Measurements from ENCODE around the gene VPS13D. TPM values are rescaled to one million over a fixed set of nuclear protein-coding genes. Genes with fewer than 3 reads are reported as not detected.

The VPS13D gene
- total RNA-seq, 1 experiment from 2014 or later, result 9.6 TPM

DNA sequence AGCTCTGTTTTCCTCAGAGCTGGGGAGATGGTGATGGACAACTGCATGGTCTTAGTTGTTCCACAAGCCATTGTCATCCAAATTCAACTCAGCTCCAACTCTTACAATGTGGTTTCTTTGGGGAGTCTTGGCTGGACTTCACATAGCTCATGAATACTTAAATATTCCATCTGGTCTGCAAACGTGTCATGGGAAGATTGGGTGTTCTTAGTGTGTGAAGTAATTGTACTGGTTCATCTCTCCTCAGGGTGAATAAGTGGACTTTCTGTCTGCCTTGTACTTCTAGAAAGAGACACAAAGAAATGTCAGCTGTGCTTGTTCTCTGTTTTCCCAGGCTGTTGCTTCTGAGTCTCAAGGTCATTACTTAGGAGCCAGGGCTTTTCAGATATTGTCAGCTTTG is 106.6 kb downstream of the VPS13D start:
- no peak for DNase-seq (ENCODE audit: low spot score)

DNA sequence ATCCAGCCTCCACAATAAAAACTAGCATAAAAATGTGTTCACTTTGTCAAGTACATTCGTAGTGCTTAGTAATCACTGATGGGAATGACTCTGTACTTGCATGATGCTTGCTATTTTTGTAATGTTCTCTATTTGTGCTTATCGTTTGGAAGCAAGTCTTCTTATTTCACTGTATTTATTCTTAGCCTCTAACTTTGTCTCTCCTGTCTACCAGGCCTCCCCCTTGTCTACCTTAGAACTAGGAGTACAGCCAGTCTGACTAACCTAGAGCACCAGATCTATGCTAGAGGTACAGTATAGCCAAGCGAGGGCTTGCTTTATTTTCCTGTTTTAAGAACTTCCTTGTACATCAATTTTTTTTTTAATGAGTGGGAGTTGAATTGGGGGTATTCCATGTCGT is 108.2 kb downstream of the VPS13D start:
- DNase-seq (ENCODE audit: low spot score), result no peak

DNA sequence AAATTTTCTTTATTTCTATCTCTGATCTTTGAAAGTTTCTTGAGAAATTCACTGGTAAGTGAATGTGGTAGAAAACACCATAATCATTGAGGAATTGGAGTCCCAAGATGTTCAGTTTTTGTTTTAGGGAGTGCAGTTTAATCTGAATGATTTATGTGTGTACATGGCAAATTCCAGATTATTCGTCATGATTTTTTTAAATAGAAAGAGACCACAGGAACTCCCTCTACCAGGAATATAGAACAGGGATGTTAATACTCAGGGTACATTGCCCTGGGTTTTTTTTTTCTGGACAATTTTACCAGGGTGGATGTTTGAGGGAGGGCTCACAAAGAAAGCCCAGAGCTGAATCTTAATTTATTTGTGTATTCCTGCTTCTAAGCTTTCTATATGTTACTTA is 109.0 kb downstream of the VPS13D start:
- no peak for DNase-seq (ENCODE audit: low spot score)

DNA sequence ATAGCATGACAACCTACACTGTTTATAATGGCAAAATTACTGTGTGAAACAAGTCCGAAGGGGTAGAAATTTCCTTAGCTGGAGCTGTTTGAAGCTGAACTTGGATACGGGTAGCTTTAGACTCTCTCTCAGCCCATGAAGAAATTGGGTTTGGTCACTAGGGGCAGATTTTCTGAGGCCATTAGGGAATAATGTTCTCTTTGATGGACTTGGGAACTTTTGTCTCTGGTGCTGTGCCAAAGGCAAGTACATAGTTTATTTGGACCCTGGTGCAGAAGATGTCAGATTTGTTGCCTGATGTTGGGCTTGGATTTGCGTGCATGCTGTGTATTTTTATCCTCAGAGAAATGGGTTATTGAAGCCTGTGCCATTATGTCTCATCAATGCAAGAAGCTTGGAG is 109.6 kb downstream of the VPS13D start:
- DNase-seq (ENCODE audit: low spot score), result no peak

DNA sequence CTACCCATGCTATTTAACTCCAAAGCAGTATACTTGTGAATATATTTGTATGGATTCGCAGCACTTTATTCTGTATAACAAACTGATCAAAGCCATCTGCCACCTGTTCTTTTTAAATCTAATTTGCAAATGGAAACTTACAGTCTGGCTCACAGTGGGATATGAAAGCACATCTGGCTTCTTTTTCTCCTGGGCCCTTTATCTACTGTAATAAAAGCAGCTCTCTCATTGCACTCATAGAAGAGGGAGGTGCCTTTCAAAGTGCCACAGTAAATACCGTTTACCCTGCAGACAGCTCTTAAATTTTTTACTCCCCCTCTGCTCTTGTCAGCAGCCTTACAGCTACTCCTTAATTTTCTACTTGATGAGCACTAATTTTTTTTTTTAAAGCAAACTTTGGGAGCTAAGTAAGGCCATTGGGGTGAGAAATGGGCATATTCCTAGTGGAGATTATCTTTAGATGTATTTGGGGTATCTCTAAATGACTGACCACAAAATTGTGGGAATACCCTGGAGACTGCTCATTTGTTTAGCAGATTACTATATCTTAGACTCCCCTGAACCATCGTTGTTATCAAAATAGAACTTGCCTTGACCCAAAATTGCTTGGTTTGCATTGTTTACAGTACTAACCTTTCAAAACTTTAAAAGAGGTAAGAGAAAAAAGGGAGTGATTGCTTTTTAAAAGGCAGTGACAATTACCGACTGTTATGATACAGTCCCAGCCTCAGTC is 110.1 kb downstream of the VPS13D start:
- no peak for DNase-seq (ENCODE audit: low spot score)

DNA sequence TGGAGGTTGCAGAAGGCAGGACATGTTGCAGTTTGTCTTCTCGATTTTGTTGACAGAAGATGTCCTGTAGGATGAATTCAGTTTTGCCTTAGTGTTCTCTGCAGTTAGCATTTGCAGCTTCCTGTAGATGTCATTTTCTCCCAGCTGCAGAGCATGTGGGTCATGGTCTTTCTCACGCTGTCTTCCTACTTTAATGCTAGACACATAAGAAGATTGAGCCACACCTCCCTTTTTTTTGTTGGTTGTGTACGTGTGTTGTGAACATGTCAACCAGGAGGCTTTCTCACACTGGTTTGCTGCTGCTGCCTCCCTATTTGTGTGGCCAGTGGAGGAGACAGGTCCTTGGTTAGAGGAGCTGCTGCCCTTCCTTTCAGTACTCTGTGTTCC is 110.7 kb downstream of the VPS13D start:
- no peak for DNase-seq (ENCODE audit: low spot score)

DNA sequence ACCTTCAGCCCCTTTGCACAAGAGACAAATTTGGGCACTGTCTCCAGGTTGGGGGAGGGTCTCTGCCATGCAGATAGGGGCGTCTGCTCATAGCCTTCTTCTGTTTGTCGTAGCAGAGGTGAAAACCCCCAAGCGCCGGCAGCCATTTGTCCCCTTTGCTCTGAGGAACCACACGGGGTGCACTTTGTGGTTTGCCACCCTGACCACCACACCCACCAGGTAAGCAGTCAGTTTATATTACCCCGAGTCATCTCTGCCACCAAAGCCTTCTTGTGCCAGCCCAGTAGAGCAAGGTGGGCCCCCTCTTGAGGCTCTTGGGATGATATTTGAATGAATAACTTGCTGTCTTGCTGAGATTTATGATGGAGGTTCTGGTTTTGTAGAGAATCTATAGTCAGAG is 111.8 kb downstream of the VPS13D start:
- DNase-seq (ENCODE audit: low spot score), result no peak

DNA sequence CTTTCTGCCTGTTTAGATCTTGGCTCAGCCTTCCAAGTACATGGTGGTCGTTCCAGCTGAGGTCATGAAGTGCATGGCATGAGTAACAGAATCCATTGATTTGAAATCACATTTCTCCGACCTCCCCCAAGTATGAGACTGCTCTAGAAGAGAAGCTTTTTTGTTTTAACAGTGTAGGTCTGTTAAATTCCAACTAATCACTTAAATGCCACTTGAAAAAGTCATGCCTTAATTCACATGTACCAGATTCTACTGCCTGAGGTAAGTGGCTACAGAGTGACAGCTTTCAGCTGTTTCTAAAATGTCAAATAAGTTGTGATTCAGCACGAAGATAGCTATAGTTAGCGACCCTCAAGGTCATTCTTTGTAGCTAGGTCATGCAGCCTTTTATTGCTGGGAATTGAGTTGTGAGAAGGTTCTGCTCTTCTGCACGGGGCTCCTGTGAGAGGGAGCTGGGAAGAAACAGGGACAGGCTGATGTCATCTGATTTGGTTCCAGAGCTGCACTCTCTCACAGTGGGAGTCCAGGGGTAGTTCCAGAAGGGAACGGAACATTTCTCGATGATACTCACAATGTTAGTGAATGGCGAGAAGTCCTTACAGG is 112.7 kb downstream of the VPS13D start:
- DNase-seq (ENCODE audit: low spot score), result no peak

DNA sequence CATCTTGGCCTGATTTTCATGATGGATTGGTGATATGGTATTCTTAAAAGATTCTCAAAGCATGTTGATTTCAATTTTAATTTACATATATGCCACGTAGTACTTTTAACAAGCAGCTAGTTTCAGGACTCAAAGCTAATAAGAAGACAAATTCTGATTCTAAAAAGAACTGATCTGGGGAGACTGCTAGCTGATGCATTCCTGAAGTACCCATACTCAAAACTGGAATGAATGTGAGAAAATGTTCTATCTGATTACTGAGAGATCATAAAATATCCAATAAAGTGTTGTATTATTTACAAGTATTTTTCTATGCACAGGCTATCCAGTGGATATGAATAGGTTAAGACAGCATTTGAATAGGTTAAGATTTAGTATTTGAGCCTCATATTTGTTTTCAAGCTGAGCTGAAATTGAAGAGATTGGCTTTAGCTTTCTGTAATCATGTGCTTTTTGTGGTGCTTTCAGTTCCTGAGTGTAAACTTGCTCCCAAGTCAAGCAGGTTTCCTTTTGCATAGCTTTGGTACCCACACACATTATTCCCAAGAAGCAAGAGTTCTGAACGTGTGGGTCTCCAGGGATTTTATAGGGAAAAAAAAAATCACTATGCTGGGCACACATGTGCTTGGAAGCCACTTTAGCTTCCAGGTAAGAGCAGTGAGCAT is 114.1 kb downstream of the VPS13D start:
- DNase-seq (ENCODE audit: low spot score), result no peak

DNA sequence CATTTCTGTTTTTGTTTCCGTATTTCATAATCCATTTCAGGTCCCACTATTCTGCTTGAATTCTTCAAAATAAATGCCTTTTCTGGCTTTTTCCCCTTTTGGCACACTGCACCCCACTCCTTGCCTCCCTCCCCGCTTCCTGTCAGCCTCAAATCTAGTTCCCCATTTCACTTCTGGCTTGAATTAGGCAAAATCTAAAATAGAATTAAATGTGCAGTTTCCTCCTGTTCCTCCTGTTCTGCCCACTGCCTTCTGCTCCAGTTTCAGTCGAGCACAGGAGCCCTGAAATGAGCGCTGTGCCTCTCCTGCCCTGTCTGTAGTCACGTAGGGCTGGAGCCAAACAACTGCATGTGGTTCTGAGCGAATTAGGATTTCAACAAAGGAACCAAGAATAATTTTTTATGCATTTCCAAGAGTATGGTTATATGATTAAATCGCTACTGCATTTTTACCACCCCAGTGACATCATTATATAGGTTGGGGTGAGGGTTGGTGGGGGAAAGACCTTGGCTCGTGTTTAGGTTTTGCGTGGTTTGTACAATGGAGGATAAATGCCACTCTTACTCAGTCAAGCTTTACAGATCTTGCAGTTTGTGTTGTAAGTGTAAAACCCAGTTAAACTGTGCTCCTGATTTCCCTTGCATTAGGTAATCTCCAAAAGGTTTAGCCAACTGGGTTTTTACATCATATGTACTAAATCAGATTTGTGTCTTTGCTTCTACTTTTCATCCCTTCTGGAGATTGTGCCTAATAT is 114.9 kb downstream of the VPS13D start:
- DNase-seq (ENCODE audit: low spot score), result no peak

DNA sequence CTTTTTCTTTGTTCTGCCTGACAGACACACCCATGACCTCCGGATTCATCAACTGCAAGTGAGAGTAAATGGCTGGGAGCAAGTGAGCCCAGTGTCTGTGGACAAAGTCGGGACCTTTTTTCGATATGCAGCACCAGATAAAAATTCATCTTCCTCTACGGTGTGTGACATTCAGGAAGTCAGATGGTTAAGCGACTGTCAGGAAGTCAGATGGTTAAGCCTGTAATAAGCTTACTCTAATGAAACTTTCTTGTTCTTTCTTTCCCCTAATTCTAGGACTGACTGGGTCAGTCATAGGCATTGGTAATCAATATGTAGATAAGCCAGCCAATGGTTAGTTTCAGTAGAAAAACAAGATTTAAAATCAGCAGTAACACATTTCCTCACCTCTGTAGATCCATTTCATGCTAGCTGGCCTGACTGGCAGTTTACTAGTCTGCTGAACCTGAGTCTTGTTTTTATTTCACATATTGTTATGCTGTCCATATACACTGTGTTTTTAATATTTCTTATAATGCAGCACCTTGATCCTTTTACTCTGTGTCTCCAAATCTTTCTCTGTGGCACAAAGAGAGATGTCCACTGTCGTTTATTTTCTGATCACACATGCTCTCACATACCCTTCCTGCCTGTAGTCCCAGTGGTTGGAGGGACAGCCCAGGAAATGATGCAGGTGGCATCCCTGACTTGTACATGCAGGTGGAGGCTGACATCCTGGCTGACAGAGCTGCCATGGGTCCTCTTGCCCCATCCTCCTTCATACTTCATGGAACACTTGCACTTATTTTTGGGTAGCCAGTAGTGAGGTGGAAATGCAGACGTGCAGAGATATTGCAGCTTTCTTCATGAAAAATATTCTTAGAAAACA is 115.8 kb downstream of the VPS13D start:
- DNase-seq (ENCODE audit: low spot score), result no peak

DNA sequence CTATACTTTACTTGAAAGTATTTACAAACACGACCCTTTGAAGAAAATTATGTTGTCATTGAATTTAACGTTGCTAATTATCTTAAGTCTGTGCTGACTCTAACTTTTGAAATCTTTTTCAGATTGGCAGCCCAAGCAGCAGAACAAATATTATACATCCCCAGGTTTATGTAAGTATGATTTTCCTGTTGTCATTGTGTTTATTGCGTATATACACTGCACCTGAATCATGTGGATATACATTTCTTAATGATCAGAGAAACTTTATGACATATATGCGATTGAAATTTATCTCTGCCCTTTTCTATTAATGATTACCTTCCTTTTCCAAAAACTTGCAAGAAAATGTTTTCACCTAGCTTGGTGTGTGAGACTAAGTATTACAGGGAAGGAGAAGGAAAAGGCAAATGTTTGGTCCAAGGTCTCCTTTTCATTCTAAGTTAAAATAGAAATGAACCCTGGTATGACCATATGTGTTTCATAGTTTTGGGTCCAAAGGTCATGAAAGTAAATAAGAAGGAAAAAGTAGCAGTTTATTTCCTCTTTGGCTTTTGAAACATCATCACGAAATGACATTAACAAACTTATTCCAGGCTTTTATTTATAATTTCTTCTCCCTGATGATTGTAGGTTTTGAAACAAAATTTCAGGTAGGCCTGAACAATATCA is 116.8 kb downstream of the VPS13D start:
- peak; percentile 48 for DNase-seq (ENCODE audit: low spot score)

DNA sequence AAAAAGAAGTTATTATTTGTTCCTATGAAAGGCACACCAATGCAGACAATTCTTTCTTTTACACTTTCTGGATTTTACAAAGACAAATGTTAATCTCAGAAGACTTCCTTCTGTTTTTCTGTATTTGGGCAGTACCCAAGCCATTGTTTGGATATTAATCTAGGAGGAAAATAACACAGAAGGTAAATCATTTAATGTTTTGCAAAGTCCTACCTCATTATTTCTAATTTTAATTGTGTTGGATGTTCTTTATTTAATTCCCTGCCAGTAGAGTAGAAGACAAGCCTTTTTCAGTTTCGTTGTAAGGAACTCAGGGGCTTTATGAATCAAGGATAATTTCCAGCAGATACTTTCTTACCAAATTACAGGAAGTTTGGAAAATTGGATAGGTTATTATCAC is 118.3 kb downstream of the VPS13D start:
- DNase-seq (ENCODE audit: low spot score), result no peak

DNA sequence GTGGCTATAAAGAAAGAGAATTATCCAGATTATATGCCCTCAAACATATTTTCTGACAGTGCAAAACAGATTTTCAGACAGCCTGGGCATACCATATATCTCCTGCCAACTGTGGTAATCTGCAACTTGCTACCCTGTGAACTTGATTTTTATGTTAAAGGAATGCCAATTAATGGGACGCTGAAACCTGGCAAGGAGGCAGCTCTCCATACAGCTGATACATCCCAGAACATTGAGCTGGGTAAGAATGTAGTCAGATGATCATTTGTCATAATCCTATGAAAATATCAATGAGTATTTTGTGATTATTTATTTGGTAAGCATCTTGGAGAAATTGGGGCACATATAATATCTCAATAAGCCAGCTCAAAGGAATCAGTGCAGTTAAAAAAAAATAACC is 124.2 kb downstream of the VPS13D start:
- DNase-seq (ENCODE audit: low spot score), result no peak

DNA sequence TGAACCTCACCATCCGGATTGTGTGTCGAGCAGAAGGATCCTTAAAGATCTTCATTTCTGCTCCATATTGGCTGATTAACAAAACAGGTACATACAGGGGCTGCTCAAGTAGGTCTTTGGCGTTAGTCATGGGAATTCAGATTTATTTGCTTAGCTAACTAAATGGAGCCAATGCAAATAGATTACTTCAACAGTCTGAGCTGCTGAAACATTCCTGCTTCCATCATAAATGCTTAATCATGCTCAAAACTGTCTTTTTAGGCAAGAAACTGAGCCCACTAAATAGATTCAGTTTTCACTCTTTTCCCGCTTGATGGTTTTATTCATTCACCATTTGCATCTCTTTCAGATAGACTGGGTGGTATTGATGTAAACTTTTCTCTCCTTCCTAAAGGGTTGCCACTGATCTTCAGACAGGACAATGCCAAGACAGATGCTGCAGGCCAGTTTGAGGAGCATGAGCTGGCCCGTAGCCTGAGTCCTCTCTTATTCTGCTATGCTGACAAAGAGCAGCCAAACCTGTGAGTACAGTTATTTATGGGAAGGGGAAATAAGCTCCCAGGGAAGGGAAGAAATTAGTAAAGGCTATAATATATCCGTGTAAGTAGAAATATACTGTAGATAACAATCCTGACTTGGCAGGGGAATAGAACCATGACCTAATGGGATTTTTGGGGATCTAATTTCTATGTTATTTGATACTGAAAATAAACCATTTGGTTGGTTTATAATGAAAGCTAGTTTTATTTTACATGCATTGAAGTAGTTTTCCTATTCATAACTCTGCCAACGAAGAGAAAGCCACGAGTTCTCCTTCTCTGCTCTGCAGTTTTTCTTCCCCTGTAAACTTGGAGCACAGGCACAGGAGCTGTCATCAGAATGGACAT is 126.4 kb downstream of the VPS13D start:
- no peak for DNase-seq (ENCODE audit: low spot score)

DNA sequence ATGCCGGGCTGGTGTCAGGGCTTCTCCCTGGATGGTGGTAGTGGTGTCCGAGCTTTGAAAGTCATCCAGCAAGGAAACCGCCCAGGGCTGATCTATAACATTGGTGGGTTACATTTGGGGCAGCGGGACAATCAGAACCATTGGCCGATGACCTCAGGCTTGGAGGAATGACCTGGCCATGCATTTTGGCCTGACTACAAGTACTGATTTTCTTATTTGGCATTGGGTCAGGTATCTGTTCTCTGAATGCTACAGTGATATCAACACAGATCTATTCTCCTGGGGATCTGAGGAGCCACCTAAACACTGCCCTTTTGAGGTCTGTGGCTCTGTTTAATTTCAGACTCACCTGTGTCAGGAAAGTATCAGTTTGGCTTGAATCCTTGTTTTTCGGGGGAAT is 128.7 kb downstream of the VPS13D start:
- no peak for DNase-seq (ENCODE audit: low spot score)

DNA sequence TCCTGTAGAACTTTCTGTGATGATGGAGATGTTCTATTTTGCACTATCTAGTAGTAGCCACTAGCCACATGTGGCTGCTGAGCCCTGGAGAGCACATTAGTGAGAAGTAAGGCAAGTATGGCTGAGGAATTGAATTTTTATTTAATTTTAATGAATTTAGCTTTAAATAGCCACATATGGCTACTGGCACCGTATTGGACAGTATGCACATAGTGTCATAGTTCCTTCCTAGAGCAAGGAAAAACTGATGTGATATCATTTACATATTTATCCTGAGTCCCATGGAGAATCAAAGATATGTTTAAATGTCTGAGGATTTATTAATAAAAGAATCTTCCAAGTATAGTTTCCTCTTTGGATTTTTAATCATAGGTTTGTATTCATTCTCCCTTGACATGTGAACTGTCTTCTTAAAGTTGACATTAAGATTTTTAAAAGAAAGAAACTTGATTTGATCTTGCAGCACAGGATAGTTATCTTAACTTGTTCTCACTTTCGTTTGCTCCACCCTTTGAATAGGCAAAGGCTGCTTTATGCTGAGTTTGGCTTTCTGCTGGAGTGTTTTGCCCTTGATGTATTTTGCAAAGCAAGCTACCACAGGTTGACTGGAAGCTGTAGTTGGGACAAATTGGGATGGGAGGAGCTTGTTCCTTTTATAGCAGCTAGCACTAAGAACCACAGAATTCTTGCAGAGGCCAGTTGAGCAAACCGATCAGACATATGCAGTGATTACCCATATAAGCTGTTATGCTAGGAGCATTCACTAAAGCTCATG is 129.7 kb downstream of the VPS13D start:
- DNase-seq (ENCODE audit: low spot score), result no peak

DNA sequence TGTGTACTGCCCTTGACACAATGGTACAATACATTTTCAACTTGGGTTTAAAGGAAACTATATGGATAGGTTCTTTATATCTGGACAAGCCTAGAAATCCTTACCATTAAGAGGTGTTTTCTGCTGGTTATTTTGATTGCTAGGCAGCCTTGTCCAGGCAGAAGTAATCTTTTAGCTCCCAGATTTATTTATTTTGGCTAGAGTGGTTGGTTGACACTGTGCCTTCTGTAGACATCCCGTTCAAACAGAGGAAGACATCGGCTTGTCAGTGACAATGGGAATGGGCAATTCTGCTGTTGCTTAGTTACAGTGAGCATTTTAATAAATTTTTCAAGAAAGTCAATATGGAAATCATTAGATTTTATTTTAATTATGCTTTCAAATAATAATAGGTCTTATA is 138.8 kb downstream of the VPS13D start:
- no peak for DNase-seq (ENCODE audit: low spot score)

DNA sequence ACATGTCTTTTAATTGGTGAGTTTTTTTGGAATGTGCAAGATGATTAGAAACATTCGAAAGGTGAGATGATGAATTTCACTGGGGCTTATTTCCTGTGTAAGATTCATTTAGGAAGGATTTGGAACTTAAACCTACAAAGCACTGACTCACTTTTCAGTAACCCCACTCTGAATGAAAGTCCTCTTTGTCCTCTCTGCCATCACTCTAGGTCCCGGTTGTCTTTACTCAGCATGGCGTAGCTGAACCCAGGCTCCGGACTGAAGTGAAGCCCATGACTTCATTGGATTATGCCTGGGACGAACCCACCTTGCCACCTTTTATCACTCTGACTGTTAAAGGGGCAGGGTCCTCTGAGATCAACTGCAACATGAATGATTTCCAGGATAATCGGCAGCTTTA is 139.4 kb downstream of the VPS13D start:
- DNase-seq (ENCODE audit: low spot score), result no peak
